NCI-H526 treated with DMSO at 0.1 percent for 48 hours (cell line): Measurements from ENCODE around the gene UGT1A5.

Experiments used
- DNase-seq: peaks from one replicate; lab custom pipeline; 2025; lab: John Stamatoyannopoulos, UW

Gene UGT1A5

DNA sequence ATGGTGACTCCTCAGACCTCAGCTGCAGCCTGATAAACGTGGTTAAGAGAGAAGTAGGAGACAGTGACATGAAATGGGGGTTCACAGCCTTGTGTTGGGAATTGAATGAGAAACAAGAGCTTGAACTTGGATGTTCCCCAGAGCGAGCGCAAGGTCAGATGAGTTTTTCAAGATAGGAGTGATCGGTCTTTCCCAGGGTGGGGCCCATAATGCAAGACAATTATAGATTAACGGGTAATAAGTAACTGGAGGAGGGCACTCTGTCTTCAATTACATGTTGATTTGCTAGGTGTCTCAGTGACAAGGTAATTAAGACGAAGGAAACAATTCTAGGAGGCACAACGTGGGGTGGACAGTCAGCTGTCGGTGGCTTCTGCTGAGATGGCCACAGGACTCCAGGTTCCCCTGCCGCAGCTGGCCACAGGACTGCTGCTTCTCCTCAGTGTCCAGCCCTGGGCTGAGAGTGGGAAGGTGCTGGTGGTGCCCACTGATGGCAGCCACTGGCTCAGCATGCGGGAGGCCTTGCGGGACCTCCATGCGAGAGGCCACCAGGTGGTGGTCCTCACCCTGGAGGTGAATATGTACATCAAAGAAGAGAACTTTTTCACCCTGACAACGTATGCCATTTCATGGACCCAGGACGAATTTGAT, at the start of gene UGT1A5:
UGT1A5 (plus strand) TSS at position 297 of the 651 bp plus-strand sequence; CDS start at position 382, 85 bp downstream.
- no peak for DNase-seq

DNA sequence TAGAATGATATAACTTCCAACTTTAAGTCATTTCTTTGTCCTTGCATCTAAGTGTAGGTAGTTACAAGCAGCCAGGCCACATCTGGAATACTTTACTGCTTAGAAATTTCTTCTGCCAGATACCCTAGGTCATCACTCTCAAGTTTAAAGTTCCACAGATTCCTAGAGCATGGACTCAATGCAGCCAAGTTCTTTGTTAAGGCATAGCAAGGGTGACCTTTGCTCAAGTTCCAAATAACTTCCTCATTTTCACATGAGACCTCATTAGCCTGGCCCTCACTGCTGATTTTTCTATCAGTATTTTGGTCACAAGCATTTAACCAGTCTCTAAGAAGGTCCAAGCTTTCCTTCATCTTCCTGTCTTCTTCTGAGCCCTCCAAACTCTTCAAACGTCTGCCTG, 48.8 kb upstream of the UGT1A5 start:
- DNase-seq: no peak

GRCh38 chr2:233668605-233669260, 44.0 kb upstream of the UGT1A5 start:
- no peak for DNase-seq

DNA sequence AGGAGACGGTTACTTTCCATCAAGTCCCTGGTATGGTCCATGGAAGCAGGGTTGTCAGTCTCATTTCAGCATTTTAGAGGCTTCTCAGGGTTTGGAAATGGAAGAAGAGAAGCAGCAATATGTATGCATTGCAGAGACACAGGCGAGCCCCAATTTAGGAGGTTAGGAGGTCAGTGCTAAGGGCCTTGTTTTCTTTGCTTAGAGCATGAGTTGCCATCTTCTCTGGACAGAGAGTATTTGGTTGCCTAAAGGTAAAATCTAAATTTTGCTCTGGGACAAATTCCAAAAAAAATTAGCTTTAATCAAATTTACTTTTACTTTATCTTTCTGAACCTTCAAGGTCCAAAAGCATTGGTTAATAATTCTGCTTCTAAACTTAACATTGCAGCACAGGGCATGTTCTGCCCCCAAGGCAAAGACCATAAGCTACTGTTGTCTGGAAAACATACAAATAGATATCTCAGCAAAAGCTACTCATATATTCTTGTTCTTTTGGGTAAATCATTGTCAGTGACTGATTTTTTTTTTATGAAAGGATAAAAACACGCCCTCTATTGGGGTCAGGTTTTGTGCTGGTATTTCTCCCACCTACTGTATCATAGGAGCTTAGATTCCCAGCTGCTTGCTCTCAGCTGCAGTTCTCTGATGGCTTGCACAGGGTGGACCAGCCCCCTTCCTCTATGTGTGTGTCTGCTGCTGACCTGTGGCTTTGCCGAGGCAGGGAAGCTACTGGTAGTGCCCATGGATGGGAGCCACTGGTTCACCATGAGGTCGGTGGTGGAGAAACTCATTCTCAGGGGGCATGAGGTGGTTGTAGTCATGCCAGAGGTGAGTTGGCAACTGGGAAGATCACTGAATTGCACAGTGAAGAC, 41.2 kb upstream of the UGT1A5 start, which contains the start of gene UGT1A9:
UGT1A9 (plus strand) TSS at position 609 of the 872 bp plus-strand sequence; CDS start at position 646, 37 bp downstream.
- DNase-seq: no peak

DNA sequence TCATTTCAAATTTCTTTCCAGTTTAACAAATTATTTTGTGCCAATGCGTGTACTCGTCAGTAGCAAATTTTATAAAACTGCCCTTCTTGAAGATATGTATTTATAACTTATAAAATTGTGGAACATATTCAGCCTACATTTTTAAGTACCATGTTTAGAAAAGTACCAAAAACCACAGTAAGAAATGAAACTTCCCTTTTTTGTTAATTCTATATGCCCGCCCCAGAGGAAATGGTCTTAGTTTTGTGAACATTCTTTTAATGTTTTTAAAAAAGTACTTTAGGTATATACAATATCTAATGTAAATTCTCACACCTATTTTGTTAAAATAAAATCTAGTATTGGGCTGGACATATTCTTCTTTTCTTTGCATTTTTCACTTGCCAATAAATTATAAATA, 39.8 kb upstream of the UGT1A5 start:
- no peak for DNase-seq

- no peak for DNase-seq
These were observed 38.8 kb upstream of the UGT1A5 start for GRCh38 chr2:233673896-233674295.

- no peak for DNase-seq
These were observed 38.4 kb upstream of the UGT1A5 start for GRCh38 chr2:233674314-233674713.

- DNase-seq: no peak
These were observed 37.7 kb upstream of the UGT1A5 start for GRCh38 chr2:233674995-233675394.

- DNase-seq: no peak
These were observed 36.7 kb upstream of the UGT1A5 start for GRCh38 chr2:233676046-233676445.

DNA sequence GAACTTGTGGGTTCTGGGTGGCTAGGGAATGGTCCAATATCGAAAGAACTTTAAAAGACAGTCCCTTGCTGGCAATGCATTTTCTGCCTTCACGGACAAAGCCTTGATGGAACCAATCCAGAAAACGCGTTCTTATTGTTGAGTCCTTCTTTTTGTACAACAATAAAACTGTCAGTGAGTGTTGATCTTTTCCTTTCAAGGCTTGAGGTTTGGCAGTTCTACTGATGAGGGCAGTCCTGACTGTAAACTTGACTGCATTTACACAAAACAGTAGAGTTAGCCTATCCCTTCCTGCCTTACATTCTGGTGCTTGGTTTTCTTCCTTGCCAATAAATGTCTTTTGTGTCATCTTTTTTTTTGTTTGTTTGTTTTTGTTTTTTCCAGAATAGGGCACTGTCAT, 33.5 kb upstream of the UGT1A5 start:
- no peak for DNase-seq

GRCh38 chr2:233680361-233681045, 32.2 kb upstream of the UGT1A5 start:
- no peak for DNase-seq

GRCh38 chr2:233681521-233682099, 31.1 kb upstream of the UGT1A5 start, which contains the start of gene UGT1A7:
UGT1A7 (plus strand) TSS chr2:233681901; CDS start chr2:233681938, 37 bp downstream.
- no peak for DNase-seq

- DNase-seq: no peak
These were observed 28.1 kb upstream of the UGT1A5 start for GRCh38 chr2:233684640-233685039.

DNA sequence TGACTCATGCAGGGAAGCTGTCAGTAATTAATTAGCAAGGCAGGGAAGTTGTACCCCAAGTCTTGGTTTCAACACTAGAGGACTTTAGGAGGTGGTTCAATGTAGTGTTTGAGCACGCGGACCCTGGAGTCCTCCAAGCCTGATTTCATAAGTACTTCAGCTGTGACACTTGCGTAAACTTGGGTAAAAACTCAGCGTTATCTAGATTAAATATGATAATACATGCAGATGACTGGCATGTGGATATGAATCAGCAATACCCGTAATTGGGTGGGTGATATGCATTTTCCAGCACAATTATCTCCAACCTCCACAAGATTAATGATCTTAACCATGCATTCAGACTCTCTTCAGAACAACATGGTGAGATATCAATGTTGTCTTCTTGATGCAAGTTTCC, 25.8 kb upstream of the UGT1A5 start:
- DNase-seq: no peak

DNA sequence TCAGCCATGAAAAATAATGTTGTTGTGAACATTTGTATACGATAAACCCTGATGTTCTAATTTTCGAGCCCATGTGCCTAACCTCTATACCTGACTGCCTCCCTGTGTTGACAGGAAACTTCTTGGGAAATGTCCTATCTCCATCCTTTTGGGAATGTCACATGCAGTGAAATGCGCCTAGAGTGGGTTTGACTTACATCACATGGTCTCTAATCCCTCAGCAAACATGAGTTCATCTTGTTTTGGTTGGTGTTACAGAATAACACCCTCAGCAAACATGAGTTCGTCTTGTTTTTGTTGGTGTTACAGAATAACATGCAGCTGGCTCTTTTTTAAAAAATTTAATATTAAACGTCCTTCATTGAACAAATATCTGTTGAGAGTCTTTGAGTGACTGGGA, 24.4 kb upstream of the UGT1A5 start:
- DNase-seq: no peak

- no peak for DNase-seq
These were observed 23.7 kb upstream of the UGT1A5 start for GRCh38 chr2:233689031-233689430.

GRCh38 chr2:233689501-233689900, 23.2 kb upstream of the UGT1A5 start:
- no peak for DNase-seq

DNA sequence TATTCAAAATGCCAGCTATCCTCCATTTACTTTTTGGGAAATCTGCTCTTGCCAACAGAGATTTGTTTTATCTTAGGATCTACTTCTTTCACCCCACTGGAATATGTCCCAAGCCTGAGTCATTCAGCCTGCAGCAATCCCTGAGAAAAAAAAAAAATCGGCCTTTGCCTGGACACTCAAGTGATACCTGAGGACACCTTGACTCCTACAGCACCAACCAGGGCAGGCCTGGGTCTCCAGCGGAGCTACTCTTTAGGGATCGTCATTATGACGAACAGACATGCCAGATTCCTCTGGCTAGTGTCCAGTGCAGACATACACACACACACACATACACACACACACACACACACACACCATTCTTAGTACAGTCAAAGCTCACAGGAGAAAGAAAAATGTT, 22.3 kb upstream of the UGT1A5 start:
- DNase-seq: no peak

DNA sequence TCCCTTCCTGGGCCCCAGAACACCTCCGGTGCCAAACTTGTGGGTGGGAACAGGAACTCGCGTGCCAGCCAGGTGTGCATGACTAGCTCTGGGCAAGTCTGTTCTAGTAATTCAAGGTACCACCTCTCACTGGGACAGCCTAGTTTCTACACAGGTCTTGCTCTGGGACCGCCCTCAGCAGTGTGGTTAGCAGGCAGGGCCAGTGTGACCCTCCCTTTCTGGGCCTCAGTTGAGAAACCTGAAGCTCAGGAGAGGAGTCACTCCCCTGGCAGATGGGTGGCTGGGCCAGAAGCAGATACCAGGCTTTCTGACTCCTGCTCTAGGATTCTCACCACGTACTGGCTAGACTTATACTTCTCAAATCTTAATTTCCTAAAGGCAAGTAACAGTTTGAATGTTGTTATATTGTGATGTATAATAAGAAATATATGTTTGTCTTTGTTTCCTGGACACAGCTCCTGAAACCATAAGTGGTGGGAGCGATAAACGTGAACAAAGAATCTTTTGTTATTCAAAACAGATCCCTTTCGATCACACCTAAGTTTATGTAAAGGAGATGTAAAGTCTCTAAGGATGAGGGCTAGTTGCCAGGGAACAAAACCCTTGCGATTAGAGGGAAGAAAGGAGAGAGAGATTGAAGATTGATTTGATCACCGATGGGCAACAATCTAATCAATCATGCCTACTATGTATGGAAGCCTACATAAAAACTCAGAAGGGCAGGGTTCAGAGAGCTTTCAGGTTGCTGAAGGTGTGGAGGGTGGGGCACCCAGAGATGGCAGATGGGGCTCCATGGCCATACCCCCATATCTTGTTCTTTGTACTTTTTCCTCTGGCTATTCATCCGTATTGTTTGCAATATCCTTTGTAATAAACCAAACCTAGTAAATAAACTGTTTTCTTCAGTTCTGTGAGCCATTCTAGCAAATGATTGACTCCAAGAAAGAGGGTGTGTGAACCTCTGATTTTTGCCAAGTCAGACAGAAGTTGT, 21.0 kb upstream of the UGT1A5 start:
- DNase-seq: peak; percentile 26

GRCh38 chr2:233692648-233693047, 20.1 kb upstream of the UGT1A5 start, which contains the start of gene UGT1A6:
UGT1A6 (plus strand) TSS chr2:233692890; CDS start chr2:233693005, 115 bp downstream.
- DNase-seq: no peak
